Activated CD8-positive, alpha-beta memory T cell treated with anti-CD3 and anti-CD28 coated beads, Interleukin-2, amount 50 U/mL, for 24 hours (primary cell): Measurements from ENCODE around the gene PPFIA2.

Source experiments
- DNase-seq: peaks from one replicate; pipeline ENCODE4 v3.0.0-alpha.2; 2020; ENCODE audit errors: extremely low read depth

The PPFIA2 gene

DNA sequence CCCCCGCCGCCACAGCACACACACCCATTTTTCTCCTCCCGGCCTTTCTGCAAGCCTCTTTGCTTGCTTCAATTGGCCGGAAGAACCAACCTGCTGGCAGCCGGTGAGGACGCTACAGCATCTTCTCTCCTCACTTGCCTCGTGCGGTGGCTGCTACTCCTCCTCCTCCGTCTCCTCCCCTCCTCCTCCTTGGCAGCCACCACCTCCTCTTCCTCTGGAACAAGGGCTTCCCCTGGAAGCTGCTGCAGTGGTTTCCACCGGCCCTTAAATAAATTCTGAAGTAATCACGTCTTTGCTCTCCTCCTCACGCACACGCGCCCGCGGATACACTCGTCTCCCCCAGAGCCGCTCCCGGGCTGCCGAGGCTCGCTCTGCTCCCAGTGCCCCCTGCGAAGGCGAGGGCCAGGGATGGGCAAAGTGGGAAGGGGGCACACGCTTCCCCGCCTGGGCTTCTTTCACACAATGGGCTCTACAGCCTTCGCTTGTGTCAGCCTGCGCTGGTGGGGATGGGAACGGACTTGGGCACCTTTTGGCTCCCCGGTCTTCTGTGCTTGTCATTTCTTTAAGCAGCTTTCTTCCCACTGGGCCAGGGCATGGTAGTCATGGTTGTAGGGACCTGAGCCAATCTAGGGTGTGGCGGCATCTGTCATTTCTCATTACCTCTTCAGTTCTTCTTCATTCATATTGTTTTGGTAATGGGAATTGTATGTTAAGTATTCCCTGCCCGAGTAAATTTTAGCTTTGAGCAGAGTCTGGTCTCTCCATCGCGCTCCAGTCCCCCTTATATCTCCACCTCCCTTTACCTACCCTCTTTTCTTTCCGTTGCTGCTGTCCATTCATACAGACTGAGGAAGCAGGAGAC is at the start of gene PPFIA2:
Gene PPFIA2, minus strand, starts transcription at position 161 of the 862 bp plus-strand sequence.
- DNase-seq: no peak

DNA sequence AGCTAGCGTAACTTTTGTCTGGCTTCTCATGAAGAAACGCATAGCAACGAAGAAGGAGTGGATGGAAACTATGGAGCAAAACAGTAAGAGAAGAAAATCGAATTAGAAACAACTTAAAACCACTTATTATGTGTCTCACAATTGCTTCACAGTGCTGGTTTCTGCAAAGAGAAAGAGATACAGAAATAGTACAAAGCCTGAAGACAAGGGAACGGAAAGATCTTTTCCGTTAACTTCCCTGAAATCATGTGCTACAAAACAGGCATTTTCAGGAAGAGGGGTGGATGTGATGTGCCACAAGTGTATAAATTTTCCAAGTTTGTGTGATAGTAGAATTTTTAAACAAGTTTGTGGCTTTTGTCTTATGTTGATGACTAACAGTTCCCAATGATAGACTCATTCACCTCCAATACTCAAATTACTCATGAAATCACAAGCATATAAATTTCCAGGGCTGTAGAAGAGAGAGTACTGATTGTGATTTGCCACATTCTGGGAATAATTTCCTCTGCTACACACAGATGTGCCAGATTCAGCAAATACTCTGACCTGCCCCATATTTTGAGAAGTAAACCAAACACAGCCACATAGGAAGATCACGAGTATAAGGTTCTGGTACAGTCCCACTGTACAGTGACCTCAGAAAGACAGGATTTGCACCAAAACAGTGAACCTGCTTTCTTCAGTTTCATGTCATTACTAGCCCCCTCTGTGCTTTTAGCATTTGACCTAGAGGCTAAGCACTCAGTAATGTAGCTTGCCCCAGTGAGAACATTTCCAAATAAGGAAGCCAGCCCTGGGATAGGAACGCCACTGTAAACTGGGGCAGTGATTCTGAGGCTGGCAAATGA is 41.4 kb upstream of the PPFIA2 start:
- DNase-seq: no peak

DNA sequence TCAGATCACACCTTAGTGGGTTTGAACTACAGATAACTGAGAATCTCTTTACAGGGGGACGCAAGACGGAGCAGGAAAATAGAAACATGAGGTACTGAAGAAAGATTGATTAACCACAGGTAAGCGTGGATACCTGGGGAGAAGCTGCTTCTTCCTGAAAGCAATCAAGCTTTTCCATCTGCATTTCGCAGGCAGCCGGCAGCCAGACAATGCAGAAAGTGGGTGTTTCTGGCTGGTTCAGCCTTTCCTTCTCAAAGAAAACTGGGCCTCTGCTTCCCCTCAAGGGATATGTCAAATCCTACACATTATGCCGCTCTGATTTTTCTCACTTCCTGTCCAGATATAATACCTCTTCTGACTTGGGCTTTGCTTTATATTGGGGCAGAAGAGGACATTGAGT is 39.1 kb upstream of the PPFIA2 start:
- DNase-seq: no peak

DNA sequence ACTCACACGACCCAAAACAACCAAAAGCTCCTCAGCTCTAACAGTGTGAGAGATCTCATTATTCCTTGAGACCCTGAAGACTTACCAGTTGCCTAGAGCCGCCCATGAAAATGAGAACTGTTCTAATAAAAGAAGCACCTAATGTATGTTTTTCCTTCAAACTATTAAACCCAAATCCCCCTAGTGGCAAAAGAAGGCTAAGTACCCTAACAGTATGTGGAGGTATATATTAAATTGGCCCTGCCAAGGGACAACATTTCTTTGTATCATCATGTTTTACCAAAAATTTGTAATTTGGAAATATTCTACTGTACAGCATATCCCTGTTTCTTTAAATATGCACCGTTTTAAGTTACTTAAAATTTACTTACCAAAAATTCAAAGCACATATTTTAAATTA is 38.0 kb upstream of the PPFIA2 start:
- no peak for DNase-seq

DNA sequence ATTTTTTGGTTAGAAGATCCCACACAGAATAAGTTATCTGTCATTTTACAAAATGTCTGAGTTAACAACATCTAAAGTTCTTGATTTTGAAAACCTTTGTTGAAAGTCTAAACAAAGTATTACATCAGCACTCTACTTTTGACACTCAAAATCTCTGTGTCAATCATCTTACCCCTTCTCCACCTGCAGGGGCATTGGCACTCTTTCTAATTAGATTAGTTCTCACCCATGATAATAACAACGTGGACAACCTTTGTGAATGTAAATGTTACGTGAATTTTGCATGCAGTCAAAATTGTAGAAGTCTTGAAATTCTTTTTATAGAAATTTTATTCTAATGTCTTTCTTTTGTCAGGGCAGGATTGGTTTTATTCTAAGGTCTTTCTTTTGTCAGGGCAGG is 33.5 kb upstream of the PPFIA2 start:
- DNase-seq: no peak

DNA sequence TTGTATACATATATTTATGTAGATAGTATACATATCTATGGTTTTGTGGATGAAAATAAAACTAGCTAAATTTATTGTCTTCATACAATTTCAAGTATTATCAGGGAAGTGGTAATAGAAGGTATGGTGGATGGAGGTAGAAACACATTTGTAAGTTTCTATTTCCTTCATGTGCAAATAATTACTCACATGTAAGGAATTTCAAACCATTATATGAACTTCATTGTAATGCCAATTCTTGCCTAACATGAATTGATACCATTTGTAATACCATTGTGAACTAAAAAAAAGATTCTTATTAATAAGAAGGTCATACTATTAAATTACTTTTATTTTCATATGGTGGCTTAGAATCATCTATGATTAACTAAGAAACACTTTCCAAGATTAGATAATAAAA is 20.1 kb upstream of the PPFIA2 start:
- no peak for DNase-seq

DNA sequence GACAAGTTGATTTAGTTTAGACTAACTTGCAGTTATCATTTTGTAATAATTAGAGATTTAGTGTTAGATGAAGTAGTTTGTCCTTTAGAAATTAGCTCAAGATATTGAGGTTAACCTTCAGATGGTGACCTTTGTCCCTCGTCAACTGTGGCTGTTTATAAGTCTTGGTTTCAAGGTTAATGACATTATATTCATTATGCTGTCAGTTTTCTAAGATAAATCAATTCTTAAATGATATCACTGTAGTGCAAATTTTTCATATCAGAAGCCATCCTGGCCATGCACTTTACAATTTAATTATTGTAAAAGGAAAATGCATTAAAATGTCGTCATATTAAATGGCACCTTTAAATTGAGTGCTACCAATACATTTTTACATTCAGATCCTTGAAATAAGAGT is 19.6 kb upstream of the PPFIA2 start:
- no peak for DNase-seq

DNA sequence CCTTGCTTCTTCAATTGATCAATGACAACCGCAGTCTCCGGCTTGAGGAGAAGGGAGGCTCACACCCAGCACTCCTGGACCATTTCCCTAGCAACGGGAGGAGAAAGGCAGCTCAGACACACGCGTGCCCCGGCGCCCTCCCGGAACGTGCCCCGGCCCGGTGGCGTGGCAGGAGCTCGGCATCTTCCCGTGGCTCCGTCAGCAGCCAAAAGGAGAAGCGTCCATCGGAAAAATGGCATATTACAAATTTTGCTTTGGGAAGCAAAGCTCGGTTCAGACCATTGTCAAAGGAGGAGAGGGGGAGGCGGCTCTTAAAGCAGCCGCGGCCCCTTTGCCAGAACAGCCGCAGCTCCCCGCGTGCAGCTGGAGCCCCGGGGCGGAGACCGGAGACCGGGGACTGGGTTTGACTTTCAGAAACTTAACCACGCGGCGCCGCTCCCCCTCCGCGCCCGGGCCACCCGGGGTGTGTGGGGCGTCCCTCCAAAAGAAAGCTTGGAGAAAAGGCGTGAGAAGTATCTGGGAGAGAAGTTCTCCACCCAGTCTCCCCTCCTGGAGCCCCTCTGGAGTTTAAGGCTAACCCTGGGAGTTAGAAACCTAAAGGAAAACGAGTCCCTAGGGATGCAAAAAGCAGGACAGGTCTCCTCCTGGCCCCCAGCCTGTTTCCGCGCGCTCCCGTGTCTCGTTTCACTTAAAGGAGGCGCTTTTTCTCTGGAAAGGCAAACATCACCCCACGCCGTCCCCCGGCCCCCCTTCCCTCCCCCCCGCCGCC is 545 bp downstream of the PPFIA2 start:
- DNase-seq: no peak

DNA sequence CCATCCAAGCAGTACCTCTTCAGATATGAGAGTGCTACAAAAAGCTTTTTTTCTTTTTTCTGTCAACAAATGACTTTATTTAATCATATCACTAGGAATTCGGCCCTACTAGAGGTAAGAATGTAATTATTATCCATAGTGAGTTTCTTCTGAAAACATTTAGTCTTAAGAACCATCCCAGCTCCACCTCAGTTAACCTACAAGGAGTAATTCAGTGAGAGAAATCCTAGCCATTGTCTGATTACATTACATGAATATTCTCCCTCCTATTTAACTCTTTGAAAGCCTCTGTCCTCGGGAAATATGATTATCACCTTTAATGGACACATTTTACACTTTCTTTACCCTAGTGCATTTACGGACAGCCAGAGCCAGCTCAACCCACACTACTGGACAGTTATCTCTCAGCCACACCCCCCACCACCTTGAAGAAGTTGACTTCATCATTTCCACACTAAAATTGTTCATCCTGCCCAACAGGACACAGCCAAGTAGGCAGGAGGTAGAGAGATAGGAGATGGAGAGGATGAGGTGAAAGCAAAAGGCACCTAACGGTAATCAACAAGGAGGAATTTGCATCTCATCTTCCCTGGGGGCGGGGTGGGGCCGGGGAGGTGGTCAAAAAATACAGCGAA is 1.3 kb downstream of the PPFIA2 start:
- DNase-seq: no peak

DNA sequence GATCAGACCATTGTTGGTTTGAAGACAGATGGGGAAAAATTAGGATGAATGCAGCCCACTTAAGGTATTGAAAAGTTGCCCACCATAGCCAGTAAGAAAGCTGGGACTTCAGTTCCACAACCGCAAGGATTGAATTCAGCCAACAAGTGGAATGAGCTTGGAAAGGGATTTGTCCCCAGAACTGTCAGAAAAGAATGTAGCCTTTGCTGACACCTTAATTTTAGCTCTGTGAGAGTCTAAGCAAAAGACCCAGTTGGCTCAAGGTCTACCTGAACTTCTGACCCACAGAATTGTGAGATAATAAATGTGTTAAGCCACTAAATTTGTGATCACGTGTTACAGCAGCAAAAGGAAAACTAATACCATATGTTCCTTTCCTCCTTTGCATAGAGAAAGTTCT is 29.4 kb downstream of the PPFIA2 start:
- no peak for DNase-seq

DNA sequence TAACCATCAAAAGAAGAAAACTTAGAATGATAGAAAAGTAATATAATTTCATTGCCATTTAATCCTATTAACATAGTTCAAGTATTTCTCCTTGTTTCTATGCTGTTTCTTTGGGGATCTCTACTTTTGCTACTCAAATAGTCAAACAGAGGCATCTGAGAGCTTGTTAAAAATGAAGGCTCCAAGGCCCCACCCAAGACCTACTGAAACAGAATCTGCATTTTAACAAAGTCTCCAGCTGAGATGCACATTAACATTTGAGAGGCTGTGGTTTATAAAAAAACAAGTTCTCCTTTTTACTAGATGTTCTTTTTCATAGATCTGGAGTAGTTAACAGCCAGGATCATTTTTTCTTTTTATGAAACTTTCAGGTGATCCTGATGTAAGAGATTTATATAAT is 31.8 kb downstream of the PPFIA2 start:
- no peak for DNase-seq

DNA sequence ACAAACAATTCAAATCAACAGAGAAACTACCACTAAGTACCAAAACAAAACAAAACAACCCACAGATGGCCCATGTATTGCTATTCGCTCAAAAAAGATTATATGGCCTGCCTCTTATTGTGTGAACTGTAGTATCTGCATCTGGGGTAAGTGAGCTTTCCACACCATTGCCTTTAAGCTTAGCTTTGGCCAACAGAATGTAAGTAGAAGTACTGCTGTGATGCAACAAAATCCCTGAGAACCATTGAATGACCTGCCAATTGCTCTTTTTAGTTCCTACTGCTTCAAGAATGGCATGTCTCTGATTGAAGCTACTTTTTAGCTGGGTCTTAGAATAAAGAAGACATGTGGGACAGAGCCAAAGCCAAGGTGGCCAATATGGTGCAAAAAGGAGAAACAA is 32.5 kb downstream of the PPFIA2 start:
- no peak for DNase-seq

DNA sequence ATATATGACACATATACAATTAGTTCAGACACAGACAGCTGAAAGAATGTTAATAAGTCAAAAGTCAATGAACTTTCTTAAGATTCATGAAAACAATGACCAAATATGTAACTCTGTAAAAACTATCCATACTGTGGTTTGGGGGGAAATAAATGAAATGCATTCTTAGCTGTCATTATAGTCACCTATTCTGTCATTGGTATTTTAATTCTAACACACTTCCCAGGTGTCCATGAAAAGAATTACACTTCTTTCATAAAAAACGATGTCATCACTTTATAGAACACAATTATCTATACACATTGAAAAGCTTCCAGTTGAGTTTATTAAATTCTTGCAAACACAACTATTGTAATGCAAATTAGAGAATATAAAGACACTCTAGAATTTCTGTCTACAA is 35.8 kb downstream of the PPFIA2 start:
- DNase-seq: no peak

DNA sequence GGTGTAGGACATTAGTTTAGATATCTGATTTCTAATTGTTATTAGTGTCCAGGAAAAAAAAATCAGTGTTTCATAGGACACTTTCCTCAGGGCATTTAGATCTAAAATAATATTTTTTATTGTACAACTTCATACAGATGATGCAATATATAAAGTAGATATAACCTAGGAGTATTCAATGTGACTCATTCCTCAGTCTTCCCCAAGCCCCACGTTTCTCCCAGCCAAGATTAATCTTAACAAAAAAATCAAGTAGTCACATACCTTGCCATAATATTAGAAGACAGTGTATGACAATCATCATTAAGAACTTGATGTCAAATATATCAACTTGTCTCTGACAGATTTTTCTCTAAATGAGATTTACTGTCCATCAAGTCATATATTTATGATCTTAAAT is 37.1 kb downstream of the PPFIA2 start:
- DNase-seq: no peak

DNA sequence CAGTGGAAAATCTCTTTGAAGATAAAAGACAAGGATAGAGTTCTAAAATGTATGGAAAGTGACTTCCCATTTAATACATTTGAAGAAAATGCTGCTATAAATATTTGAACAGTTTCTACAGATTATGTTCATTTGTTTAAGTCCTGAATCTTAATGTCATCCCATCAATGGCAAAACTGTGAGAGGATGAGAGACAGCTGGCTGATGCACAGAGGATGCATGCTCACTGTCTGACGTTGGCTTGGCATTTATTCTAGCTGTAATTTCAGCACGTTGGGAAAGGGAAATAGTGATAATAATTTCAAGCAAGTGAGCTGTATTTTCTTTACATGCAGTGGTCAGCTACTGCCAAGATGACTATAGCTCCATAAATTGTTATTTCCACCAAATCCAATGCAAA is 40.5 kb downstream of the PPFIA2 start:
- no peak for DNase-seq

DNA sequence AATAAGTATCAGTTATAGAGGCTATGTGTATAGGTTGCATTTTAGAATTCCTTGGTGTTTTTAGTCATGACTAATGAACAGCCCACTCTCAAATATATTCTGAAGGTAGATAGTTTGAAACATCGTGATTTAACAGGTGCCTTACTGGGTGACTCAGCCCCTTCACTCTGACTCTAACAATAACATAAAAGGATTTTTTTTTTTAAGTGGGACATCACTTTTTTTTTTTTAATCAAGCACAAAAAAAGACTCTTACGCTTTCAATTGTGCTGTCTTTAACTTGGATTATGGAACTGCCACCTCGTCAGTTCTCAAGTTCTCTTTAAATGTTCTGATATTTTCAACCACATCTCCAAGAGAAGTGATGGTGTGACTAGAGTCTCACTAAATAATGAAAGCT is 46.6 kb downstream of the PPFIA2 start:
- DNase-seq: no peak

DNA sequence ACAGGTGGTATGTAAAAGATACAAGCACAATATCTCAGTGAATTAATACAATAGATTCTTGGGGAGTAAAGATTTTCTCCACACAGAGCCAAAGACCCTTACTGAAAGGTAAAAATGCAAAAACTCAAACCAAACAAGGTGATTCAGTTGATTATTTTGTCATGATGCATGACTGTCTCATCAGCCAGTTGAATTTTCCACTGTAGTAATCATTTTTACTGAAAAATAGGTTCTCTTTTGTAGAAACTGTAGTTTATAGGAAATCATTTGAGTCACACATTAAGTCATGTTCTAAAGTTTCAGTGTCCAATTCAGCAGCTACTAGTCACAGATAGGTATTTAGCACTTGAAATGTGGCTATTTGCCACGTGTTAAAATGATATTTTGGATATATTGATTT is 53.6 kb downstream of the PPFIA2 start:
- DNase-seq: no peak

DNA sequence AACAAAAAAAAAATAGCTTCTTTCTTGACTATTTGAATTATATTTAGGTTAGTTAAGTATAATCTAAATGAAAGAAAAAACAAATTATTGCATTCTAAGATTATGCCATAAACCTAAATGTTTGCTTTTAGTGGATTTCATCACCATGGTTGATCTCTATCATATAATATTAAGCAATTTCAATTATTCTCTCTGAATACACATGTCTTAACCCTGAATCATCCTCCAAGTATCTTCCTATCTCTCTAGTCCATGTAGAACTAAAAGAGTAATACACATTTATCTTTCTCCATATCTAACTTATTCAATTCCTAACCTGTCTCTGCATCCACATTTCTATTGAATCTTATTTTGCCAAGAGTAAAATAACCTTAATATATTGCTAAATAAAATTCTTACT is 59.6 kb downstream of the PPFIA2 start:
- no peak for DNase-seq

DNA sequence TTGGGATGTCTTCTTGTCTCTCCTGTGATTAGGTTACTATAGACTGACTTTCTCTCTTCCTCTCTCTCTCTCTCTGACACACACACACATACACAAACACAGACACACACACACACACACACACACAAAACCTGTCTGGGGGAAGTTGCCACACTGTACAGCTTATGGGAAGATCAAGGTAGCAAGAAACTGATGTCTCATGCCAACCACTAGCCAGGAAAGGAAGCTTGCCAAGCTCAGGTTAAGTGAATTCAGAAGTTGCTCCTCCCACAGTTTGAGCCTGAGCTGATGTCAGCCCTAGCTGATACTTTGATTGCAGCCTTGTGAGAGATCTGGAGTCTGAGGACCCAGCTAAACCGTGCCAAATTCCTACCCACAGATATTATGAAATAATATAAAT is 67.1 kb downstream of the PPFIA2 start:
- no peak for DNase-seq

DNA sequence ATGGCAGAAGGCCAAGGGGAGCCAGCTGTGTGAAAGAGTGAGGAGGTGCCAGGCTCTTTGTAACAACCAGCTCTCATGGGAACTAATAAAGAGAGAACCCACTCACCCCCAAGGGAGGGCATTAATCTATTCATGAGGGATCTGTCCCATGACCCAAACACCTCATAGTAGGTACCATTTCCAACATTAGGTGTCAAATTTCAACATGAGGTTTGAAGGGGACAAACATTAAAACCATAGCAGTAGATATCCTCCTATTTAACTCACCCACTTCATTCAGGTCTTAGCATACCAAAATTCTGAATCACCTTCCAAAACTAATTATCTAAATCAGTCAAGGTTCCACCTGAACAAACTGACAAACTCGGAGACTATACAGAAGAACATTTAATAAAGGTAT is 75.3 kb downstream of the PPFIA2 start:
- no peak for DNase-seq

DNA sequence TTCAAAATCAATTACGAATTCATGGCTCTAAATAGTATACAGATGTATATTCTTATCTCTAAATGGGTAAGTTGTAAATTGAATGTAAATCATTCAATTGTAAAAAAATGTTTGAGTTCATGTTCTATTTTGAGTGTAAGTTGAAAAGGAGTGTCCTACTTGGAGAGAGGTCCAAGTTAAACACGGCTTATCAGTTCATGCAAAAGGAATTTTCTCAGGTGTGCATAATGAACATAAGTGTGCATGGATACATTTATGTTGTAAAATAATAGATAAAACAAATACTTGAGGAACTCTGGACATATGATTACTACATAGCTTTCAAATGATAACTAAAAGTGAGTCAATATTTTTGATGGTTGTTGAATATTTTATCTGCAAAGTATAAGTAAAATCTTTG is 79.5 kb downstream of the PPFIA2 start:
- no peak for DNase-seq

DNA sequence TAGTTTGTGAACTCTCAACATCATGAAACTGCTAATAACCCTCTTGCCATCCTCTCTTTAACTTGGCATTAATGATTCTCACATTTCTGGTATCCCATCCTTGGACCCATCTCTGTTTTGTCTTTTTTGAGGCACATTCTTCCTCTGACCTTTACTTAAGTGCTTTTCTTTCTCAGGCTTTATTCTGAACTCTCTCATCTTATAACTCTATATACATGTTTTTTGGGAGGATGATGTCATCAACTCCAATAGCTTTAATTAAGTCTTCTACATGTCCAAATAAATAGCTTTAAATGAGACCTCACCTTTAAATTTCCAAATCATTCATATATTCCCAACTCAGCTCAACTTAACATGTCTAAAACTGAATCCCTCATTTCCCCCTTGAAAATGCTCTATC is 88.4 kb downstream of the PPFIA2 start:
- DNase-seq: no peak
